ENCODE measurements around the gene HIBCH.

GRCh38 chr2:190162851-190163250 is 156.8 kb downstream of the HIBCH start:
- TF ChIP-seq CTCF (IDR thresholded peaks at IDR 0.05; ENCODE audit: low read length) (no peak), EZH2 (IDR thresholded peaks at IDR 0.05; ENCODE audit: borderline replicate concordance, low read length) (no peak)
